SK-N-SH (cell line): Measurements from ENCODE around the gene KCNE5. TPM values are rescaled to one million over a fixed set of nuclear protein-coding genes. Genes with fewer than 3 reads are reported as not detected.

Source experiments
- CTCF ChIA-PET: fragments of 300-600, 350-600 bp; formaldehyde crosslinking; extraction: SDS; loops from one replicate; lab custom pipeline; 2021; lab: Yijun Ruan, JAX
- POLR2A ChIA-PET: fragments of 350-600 bp; sonication (Branson Sonifier 250); formaldehyde crosslinking; extraction: SDS; loops from one replicate; lab custom pipeline; 2020; ENCODE audit warnings: antibody characterized with exemption, inconsistent platforms; lab: Yijun Ruan, JAX
- DNase-seq: peaks from one replicate; pipeline ENCODE4 v3.0.0; 2012
- H2AFZ ChIP-seq: fragments of 200-600 bp; sonication (generic); 2 replicates; pipeline ENCODE4 v1.8.1; 2016; ENCODE audit warnings: antibody characterized with exemption, mild to moderate bottlenecking, low read depth
- H3F3A ChIP-seq: fragments of 200-600 bp; sonication (generic); replicated peaks from 2 replicates; pipeline ENCODE3; 2016; ENCODE audit warnings: antibody characterized with exemption, mild to moderate bottlenecking; ENCODE audit not compliant: insufficient read depth
- H3K27ac ChIP-seq, 2 experiments: fragments of 200-500 bp in 1 of 2; fragments of 200-600 bp in 1 of 2; sonication (Bioruptor generic) in 1 of 2; sonication (generic), shearing (Covaris generic) in 1 of 2; 2 replicates each; pipeline versions ENCODE4 v1.5.1 to v1.6.1; 2014 to 2016; ENCODE audit warnings: low read depth in 2 of 2, inconsistent platforms in 1 of 2, low read length in 1 of 2, mild to moderate bottlenecking in 1 of 2, mixed read lengths in 1 of 2
- H3K27me3 ChIP-seq: fragments of 200-600 bp; sonication (generic), shearing (Covaris generic); 2 replicates; pipeline ENCODE4 v1.6.1; 2016; ENCODE audit warnings: mixed run types; ENCODE audit not compliant: insufficient read depth
- H3K36me3 ChIP-seq, 2 experiments: fragments of 200-500 bp in 1 of 2; fragments of 200-600 bp in 1 of 2; sonication (Bioruptor generic) in 1 of 2; sonication (generic) in 1 of 2; replicated peaks in 1 of 2; 2 replicates each; pipeline versions ENCODE3 to v1.5.1; 2014 to 2016; ENCODE audit warnings: low read length in 1 of 2, mild to moderate bottlenecking in 1 of 2; ENCODE audit not compliant: insufficient read depth in 2 of 2, control insufficient read depth in 1 of 2
- H3K4me1 ChIP-seq, 2 experiments: fragments of 200-500 bp in 1 of 2; fragments of 200-600 bp in 1 of 2; sonication (Bioruptor generic) in 1 of 2; sonication (generic), shearing (Covaris generic) in 1 of 2; 2 replicates each; pipeline versions ENCODE4 v1.5.1 to v1.6.1; 2014 to 2016; ENCODE audit warnings: low read depth in 1 of 2, low read length in 1 of 2, mixed run types in 1 of 2; ENCODE audit not compliant: insufficient read depth in 2 of 2, control insufficient read depth in 1 of 2
- H3K4me2 ChIP-seq: fragments of 200-600 bp; sonication (generic), shearing (Covaris generic); 2 replicates; pipeline ENCODE4 v1.6.1; 2017; ENCODE audit warnings: mixed run types
- H3K4me3 ChIP-seq, 2 experiments: fragments of 200-500 bp in 1 of 2; fragments of 200-600 bp in 1 of 2; sonication (Bioruptor generic) in 1 of 2; sonication (generic), shearing (Covaris generic) in 1 of 2; 2 replicates each; pipeline versions ENCODE4 v1.5.1 to v1.8.1; 2014 to 2016; ENCODE audit warnings: low read depth in 2 of 2, inconsistent platforms in 1 of 2, low read length in 1 of 2, mild to moderate bottlenecking in 1 of 2, mixed read lengths in 1 of 2, moderate library complexity in 1 of 2
- H3K79me2 ChIP-seq: fragments of 200-600 bp; sonication (generic); 2 replicates; pipeline ENCODE4 v1.8.1; 2017; ENCODE audit warnings: mild to moderate bottlenecking; ENCODE audit not compliant: insufficient read depth
- H3K9ac ChIP-seq: fragments of 200-600 bp; sonication (generic); 2 replicates; pipeline ENCODE4 v1.6.1; 2017; ENCODE audit warnings: mixed run types
- H3K9me2 ChIP-seq: fragments of 200-600 bp; sonication (generic); 2 replicates; pipeline ENCODE4 v1.6.1; 2017; ENCODE audit warnings: mixed run types
- H3K9me3 ChIP-seq: fragments of 200-600 bp; sonication (generic); 2 replicates; pipeline ENCODE4 v1.6.1; 2017; ENCODE audit warnings: mixed run types, mild to moderate bottlenecking, moderate library complexity
- H4K20me1 ChIP-seq: fragments of 200-600 bp; sonication (generic); 2 replicates; pipeline ENCODE4 v1.6.1; 2017; ENCODE audit warnings: mild to moderate bottlenecking, mixed run types; ENCODE audit not compliant: insufficient read depth
- ELF1 ChIP-seq: IDR thresholded peaks from 2 replicates; pipeline ENCODE4 v1.4.0; 2012
- EZH2phosphoT487 ChIP-seq: fragments of 200-600 bp; sonication (generic); IDR thresholded peaks from 2 replicates; pipeline ENCODE4 v1.6.1; 2017; ENCODE audit warnings: low read depth, mixed run types, mild to moderate bottlenecking, antibody characterized with exemption, moderate library complexity, borderline replicate concordance
- FOXJ3 ChIP-seq: sonication (generic); formaldehyde crosslinking; IDR thresholded peaks from 2 replicates; pipeline ENCODE4 v1.5.1; 2020; ENCODE audit warnings: mild to moderate bottlenecking, missing genetic modification reagents
- FOXM1 ChIP-seq: IDR thresholded peaks from 2 replicates; pipeline ENCODE4 v1.4.0; 2012; ENCODE audit warnings: low read depth, mild to moderate bottlenecking
- GABPA ChIP-seq: IDR thresholded peaks from 2 replicates; pipeline ENCODE4 v1.4.0; 2012; ENCODE audit warnings: low read depth, mild to moderate bottlenecking
- JUND ChIP-seq: IDR thresholded peaks from 2 replicates; pipeline ENCODE4 v1.4.0; 2012
- MEF2A ChIP-seq: IDR thresholded peaks from 2 replicates; pipeline ENCODE4 v1.4.0; 2012; ENCODE audit warnings: low read depth, borderline replicate concordance
- NFIC ChIP-seq: IDR thresholded peaks from 2 replicates; pipeline ENCODE4 v1.4.0; 2012; ENCODE audit warnings: borderline replicate concordance
- NRF1 ChIP-seq: IDR thresholded peaks from 2 replicates; pipeline ENCODE4 v1.6.1; 2012; ENCODE audit warnings: low read depth, mild to moderate bottlenecking, low read length
- RAD21 ChIP-seq: IDR thresholded peaks from 2 replicates; pipeline ENCODE4 v1.6.1; 2012; ENCODE audit warnings: mild to moderate bottlenecking, low read length
- RFX5 ChIP-seq: IDR thresholded peaks from 2 replicates; pipeline ENCODE4 v1.6.1; 2012; ENCODE audit warnings: mild to moderate bottlenecking, improper control_type of control experiment, low read length
- RXRA ChIP-seq: IDR thresholded peaks from 2 replicates; pipeline ENCODE4 v1.4.0; 2012; ENCODE audit warnings: low read depth, mild to moderate bottlenecking, borderline replicate concordance
- SIN3A ChIP-seq: IDR thresholded peaks from 2 replicates; pipeline ENCODE4 v1.6.1; 2012; ENCODE audit warnings: low read depth, mild to moderate bottlenecking, low read length, moderate library complexity, borderline replicate concordance
- TCF12 ChIP-seq: IDR thresholded peaks from 2 replicates; pipeline ENCODE4 v1.4.0; 2012
- TEAD4 ChIP-seq: IDR thresholded peaks from 2 replicates; pipeline ENCODE4 v1.4.0; 2012; ENCODE audit warnings: mild to moderate bottlenecking, borderline replicate concordance; ENCODE audit not compliant: insufficient read depth
- YY1 ChIP-seq: IDR thresholded peaks from 2 replicates; pipeline ENCODE4 v1.4.0; 2012; ENCODE audit warnings: low read depth, mild to moderate bottlenecking
- WGBS: methylation state at CpG from one replicate; pipeline ENCODE4 v1.1.6; 2017; ENCODE audit warnings: low lambda C conversion rate; 5-methylcytosine and 5-hydroxymethylcytosine counted together
- polyA plus RNA-seq, 3 experiments: library from polyadenylated mRNA; depleted of rRNA; stranded (reverse); fragments of >200 nt; gene quantifications; 2 replicates each; pipeline ENCODE4 v1.2.3, GENCODE V29; 2012
- TF ChIP-seq, protein P1 (sequence below): IDR thresholded peaks from 2 replicates; pipeline ENCODE4 v1.6.1; 2012; ENCODE audit warnings: mild to moderate bottlenecking, low read depth, low read length, moderate library complexity
- TF ChIP-seq, protein P2 (sequence below): fragments of 200-600 bp; sonication (generic); IDR thresholded peaks from 2 replicates; pipeline ENCODE4 v1.6.1; 2017; ENCODE audit warnings: antibody characterized with exemption, mild to moderate bottlenecking, moderate library complexity
- TF ChIP-seq, protein P3 (sequence below): IDR thresholded peaks from 2 replicates; pipeline ENCODE4; 2012
- TF ChIP-seq, protein P4 (sequence below): IDR thresholded peaks from 2 replicates; pipeline ENCODE4 v1.4.0; 2012; ENCODE audit warnings: low read depth, borderline replicate concordance
- TF ChIP-seq, protein P5 (sequence below): fragments of 150-350 bp; IDR thresholded peaks from 2 replicates; pipeline ENCODE4 v1.6.1; 2016; ENCODE audit warnings: mild to moderate bottlenecking, low read depth, low read length

KCNE5 gene
- polyA plus RNA-seq, 1 of the 3 experiments (the other 2 are of a cell fraction) = 0.21 TPM

DNA sequence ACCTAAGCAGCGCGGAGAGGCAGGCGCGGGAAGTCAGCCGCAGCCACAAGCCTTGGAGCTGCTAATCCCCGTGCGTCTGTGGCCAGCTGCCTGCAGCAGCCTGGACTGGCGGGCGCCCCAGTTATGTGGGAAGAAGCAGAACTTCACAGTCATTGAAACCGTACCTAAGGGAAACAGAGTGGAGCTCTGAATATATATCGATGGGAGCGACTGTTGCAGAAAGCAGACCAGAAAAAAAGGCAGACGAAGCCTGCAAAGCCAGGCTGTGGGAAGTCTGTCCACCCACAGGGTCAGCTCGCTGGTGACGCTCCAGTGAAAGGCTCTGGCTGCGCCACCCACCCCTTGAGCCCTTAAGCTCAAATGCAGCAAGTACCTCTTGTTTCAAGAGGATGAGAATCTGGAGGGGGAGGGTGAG lies 24.7 kb downstream of the KCNE5 start (continued):
- TF ChIP-seq, protein P1, sequence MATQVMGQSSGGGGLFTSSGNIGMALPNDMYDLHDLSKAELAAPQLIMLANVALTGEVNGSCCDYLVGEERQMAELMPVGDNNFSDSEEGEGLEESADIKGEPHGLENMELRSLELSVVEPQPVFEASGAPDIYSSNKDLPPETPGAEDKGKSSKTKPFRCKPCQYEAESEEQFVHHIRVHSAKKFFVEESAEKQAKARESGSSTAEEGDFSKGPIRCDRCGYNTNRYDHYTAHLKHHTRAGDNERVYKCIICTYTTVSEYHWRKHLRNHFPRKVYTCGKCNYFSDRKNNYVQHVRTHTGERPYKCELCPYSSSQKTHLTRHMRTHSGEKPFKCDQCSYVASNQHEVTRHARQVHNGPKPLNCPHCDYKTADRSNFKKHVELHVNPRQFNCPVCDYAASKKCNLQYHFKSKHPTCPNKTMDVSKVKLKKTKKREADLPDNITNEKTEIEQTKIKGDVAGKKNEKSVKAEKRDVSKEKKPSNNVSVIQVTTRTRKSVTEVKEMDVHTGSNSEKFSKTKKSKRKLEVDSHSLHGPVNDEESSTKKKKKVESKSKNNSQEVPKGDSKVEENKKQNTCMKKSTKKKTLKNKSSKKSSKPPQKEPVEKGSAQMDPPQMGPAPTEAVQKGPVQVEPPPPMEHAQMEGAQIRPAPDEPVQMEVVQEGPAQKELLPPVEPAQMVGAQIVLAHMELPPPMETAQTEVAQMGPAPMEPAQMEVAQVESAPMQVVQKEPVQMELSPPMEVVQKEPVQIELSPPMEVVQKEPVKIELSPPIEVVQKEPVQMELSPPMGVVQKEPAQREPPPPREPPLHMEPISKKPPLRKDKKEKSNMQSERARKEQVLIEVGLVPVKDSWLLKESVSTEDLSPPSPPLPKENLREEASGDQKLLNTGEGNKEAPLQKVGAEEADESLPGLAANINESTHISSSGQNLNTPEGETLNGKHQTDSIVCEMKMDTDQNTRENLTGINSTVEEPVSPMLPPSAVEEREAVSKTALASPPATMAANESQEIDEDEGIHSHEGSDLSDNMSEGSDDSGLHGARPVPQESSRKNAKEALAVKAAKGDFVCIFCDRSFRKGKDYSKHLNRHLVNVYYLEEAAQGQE = no peak
- TF ChIP-seq, protein P2, sequence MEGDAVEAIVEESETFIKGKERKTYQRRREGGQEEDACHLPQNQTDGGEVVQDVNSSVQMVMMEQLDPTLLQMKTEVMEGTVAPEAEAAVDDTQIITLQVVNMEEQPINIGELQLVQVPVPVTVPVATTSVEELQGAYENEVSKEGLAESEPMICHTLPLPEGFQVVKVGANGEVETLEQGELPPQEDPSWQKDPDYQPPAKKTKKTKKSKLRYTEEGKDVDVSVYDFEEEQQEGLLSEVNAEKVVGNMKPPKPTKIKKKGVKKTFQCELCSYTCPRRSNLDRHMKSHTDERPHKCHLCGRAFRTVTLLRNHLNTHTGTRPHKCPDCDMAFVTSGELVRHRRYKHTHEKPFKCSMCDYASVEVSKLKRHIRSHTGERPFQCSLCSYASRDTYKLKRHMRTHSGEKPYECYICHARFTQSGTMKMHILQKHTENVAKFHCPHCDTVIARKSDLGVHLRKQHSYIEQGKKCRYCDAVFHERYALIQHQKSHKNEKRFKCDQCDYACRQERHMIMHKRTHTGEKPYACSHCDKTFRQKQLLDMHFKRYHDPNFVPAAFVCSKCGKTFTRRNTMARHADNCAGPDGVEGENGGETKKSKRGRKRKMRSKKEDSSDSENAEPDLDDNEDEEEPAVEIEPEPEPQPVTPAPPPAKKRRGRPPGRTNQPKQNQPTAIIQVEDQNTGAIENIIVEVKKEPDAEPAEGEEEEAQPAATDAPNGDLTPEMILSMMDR = no peak
- TF ChIP-seq, protein P3, sequence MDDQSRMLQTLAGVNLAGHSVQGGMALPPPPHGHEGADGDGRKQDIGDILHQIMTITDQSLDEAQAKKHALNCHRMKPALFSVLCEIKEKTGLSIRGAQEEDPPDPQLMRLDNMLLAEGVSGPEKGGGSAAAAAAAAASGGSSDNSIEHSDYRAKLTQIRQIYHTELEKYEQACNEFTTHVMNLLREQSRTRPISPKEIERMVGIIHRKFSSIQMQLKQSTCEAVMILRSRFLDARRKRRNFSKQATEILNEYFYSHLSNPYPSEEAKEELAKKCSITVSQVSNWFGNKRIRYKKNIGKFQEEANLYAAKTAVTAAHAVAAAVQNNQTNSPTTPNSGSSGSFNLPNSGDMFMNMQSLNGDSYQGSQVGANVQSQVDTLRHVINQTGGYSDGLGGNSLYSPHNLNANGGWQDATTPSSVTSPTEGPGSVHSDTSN = no peak
- TF ChIP-seq TEAD4 = no peak

DNA sequence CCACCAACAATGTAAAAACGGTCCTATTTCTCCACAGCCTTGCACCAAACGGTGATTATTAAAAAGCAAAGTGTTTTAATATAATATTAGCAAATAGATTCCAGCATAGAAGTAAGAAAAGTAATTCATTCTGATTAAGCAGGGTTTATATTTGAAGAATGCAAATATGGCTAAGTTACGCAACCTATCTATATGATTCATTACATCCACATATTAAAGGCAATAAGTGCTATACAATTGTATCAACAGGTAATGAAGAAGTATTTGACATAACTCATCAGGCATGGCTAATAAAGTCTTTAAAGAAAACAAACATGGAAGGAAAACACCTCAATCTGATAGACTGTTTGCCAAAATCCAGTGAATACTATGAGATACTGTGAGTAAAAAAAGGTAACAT lies 29.0 kb downstream of the KCNE5 start:
- no peak for TF ChIP-seq YY1
- TF ChIP-seq NRF1 = no peak
- no peak for TF ChIP-seq RXRA
- no peak for TF ChIP-seq ELF1
- TF ChIP-seq RAD21 = no peak
- TF ChIP-seq, protein P4, sequence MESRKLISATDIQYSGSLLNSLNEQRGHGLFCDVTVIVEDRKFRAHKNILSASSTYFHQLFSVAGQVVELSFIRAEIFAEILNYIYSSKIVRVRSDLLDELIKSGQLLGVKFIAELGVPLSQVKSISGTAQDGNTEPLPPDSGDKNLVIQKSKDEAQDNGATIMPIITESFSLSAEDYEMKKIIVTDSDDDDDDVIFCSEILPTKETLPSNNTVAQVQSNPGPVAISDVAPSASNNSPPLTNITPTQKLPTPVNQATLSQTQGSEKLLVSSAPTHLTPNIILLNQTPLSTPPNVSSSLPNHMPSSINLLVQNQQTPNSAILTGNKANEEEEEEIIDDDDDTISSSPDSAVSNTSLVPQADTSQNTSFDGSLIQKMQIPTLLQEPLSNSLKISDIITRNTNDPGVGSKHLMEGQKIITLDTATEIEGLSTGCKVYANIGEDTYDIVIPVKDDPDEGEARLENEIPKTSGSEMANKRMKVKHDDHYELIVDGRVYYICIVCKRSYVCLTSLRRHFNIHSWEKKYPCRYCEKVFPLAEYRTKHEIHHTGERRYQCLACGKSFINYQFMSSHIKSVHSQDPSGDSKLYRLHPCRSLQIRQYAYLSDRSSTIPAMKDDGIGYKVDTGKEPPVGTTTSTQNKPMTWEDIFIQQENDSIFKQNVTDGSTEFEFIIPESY = no peak
- TF ChIP-seq GABPA = no peak
- TF ChIP-seq JUND = no peak
- TF ChIP-seq TCF12 = no peak
- no peak for TF ChIP-seq EZH2phosphoT487
- no peak for TF ChIP-seq TEAD4
- no peak for TF ChIP-seq MEF2A
- no peak for TF ChIP-seq SIN3A
- TF ChIP-seq, protein P3 = no peak
- TF ChIP-seq, protein P5, sequence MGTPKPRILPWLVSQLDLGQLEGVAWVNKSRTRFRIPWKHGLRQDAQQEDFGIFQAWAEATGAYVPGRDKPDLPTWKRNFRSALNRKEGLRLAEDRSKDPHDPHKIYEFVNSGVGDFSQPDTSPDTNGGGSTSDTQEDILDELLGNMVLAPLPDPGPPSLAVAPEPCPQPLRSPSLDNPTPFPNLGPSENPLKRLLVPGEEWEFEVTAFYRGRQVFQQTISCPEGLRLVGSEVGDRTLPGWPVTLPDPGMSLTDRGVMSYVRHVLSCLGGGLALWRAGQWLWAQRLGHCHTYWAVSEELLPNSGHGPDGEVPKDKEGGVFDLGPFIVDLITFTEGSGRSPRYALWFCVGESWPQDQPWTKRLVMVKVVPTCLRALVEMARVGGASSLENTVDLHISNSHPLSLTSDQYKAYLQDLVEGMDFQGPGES = no peak
- TF ChIP-seq NFIC = no peak
- no peak for TF ChIP-seq RFX5
- no peak for TF ChIP-seq FOXJ3 (CRISPR knock-in tag)
- TF ChIP-seq FOXM1 = no peak
- no peaks in the 10 kb centered on the region; a peak in 1 of 4 replicates for H3K4me1 ChIP-seq
- H3F3A ChIP-seq = no peaks in the 10 kb centered on the region
- no peaks in the 10 kb centered on the region for H3K36me3 ChIP-seq
- peaks cover 30% of the 10 kb centered on the region for H3K27me3 ChIP-seq
- H4K20me1 ChIP-seq = no peaks in the 10 kb centered on the region
- no peaks in the 10 kb centered on the region for H3K9me3 ChIP-seq
- H2AFZ ChIP-seq = no peak overlapping the region
- H3K79me2 ChIP-seq = no peaks in the 10 kb centered on the region
- WGBS = 22% methylated on average over 3 of the region's 3 CpGs
- ChIA-PET POLR2A (no interaction called here), CTCF (no interaction called here)
- no peak overlapping the region for H3K4me3 ChIP-seq
- H3K9me2 ChIP-seq = no peaks in the 10 kb centered on the region
- H3K9ac ChIP-seq = no peak overlapping the region
- H3K27ac ChIP-seq = no peak overlapping the region
- H3K4me2 ChIP-seq = no peak overlapping the region
- no peak for DNase-seq
